Measurements from ENCODE around the gene CD19.
"Not testable (repeated sequence)": the region's sequence is repeated elsewhere in the genome, so short reads cannot be mapped to it uniquely, and the experiment has no call there.

DNA sequence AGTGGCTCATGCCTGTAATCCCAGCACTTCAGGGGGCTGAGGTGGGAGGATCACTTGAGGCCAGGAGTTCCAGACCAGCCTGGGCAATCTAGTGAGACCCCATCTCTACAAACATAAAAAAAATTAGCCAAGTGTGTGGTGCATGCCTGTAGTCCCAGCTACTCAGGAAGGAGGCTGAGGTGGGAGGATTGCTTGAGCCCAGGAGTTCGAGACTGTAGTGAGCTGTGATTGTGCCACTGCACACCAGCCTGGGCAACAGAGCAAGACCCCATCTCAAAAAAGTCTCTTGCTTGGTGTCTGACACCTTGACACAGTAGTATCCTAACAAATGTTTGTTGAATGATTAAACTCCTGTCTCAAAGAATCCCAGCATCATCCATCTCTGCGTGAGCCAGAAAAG lies 37.9 kb downstream of the CD19 start:
- not testable (repeated sequence) for TF ChIP-seq POLR2A (IDR thresholded peaks at IDR 0.05; ENCODE audit: low read length); GATA1 (IDR thresholded peaks at IDR 0.05; ENCODE audit: low read depth, low read length)

Data from erythroblast (primary cell).